Endothelial cell of umbilical vein (primary cell): Measurements from ENCODE around the gene PLA2G4E. TPM values are rescaled to one million over a fixed set of nuclear protein-coding genes. Genes with fewer than 3 reads are reported as not detected.

ENCODE experiments used
- BruUV-seq: library from RNA; stranded (reverse); fragments of 400-500 nt; replicated peaks from 2 replicates; lab custom pipeline; 2021; lab: Mats Ljungman, UMichigan
- CTCF ChIA-PET: fragments of 300-600, 350-600 bp; sonication (Branson Sonifier 250); formaldehyde crosslinking; loops from one replicate; lab custom pipeline; 2021; ENCODE audit warnings: antibody characterized with exemption, inconsistent platforms; lab: Charles Lee
- POLR2A ChIA-PET: fragments of 300-600, 350-600 bp; sonication (Branson Sonifier 250); formaldehyde crosslinking; loops from one replicate; lab custom pipeline; 2021; ENCODE audit warnings: antibody characterized with exemption, inconsistent platforms; lab: Charles Lee
- DNase-seq: peaks from one replicate; pipeline ENCODE4 v3.0.0-alpha.2; 2011; ENCODE audit warnings: low read depth, low spot score
- FAIRE-seq: peaks from 2 replicates; lab custom pipeline; 2011; peaks lifted over from hg19 to GRCh38; lab: Jason Lieb, UNC
- H2AFZ ChIP-seq: 2 replicates; pipeline ENCODE4 v1.6.0; 2012; ENCODE audit warnings: low read depth, low read length, control low read depth, inconsistent platforms
- H3K27ac ChIP-seq: 2 replicates; pipeline ENCODE4 v1.5.1; 2011; ENCODE audit warnings: low read depth, mild to moderate bottlenecking, control low read depth, low read length, moderate library complexity; ENCODE audit not compliant: insufficient read depth
- H3K27me3 ChIP-seq, 2 experiments: 2 replicates each; pipeline versions ENCODE4 v1.6.0 to v1.6.1; 2011; ENCODE audit warnings: low read length in 2 of 2, mixed read lengths in 1 of 2; ENCODE audit not compliant: control insufficient read depth in 2 of 2, insufficient read depth in 2 of 2
- H3K36me3 ChIP-seq, 2 experiments: 2 replicates in 1 of 2; 3 replicates in 1 of 2; pipeline ENCODE4 v1.5.1; 2011; ENCODE audit warnings: low read length in 2 of 2, mild to moderate bottlenecking in 1 of 2, moderate library complexity in 1 of 2; ENCODE audit not compliant: control insufficient read depth in 2 of 2, insufficient read depth in 2 of 2; ENCODE audit errors: extremely low read depth in 1 of 2
- H3K4me1 ChIP-seq: 3 replicates; pipeline ENCODE4 v1.5.1; 2011; ENCODE audit warnings: mild to moderate bottlenecking, low read length; ENCODE audit not compliant: control insufficient read depth, insufficient read depth; ENCODE audit errors: extremely low read depth
- H3K4me2 ChIP-seq: 2 replicates; pipeline ENCODE4 v1.6.1; 2011; ENCODE audit warnings: low read length, control low read depth, mixed read lengths; ENCODE audit not compliant: insufficient read depth
- H3K4me3 ChIP-seq, 3 experiments: fragments of 200-600 bp in 1 of 3; sonication (generic), shearing (Covaris generic) in 1 of 3; replicated peaks in 1 of 3; 2 replicates each; pipeline ENCODE4 v1.5.1; 2011 to 2016; ENCODE audit warnings: control low read depth in 3 of 3, low read length in 3 of 3, mild to moderate bottlenecking in 2 of 3, inconsistent platforms in 1 of 3, low read depth in 1 of 3, moderate library complexity in 1 of 3; ENCODE audit not compliant: insufficient read depth in 1 of 3
- H3K79me2 ChIP-seq: 2 replicates; pipeline ENCODE4 v1.6.0; 2012; ENCODE audit warnings: low read length, inconsistent platforms; ENCODE audit not compliant: control insufficient read depth, insufficient read depth
- H3K9ac ChIP-seq: replicated peaks from 2 replicates; pipeline ENCODE3; 2011; ENCODE audit warnings: low read length, control low read depth; ENCODE audit not compliant: insufficient read depth; ENCODE audit errors: extremely low read depth
- H3K9me1 ChIP-seq: replicated peaks from 3 replicates; pipeline ENCODE4 v1.6.0; 2011; ENCODE audit warnings: mild to moderate bottlenecking, low read length; ENCODE audit not compliant: control insufficient read depth, insufficient read depth; ENCODE audit errors: extremely low read depth
- H3K9me3 ChIP-seq: replicated peaks from 2 replicates; pipeline ENCODE4 v1.5.1; 2012; ENCODE audit warnings: low read length, inconsistent platforms; ENCODE audit not compliant: control insufficient read depth, insufficient read depth
- H4K20me1 ChIP-seq: replicated peaks from 2 replicates; pipeline ENCODE3; 2011; ENCODE audit warnings: mild to moderate bottlenecking, low read length; ENCODE audit not compliant: control insufficient read depth, insufficient read depth; ENCODE audit errors: extremely low read depth
- CTCF ChIP-seq, 2 donors: IDR thresholded peaks; 1 replicate in 1 of 2; 2 replicates in 1 of 2; pipeline ENCODE4 v1.5.1; 2011; ENCODE audit warnings: low read length in 2 of 2, mild to moderate bottlenecking in 2 of 2, moderate library complexity in 2 of 2, control low read depth in 1 of 2, inconsistent platforms in 1 of 2, low read depth in 1 of 2; ENCODE audit not compliant: insufficient read depth in 1 of 2; ENCODE audit errors: extremely low read depth in 1 of 2
- EZH2 ChIP-seq: IDR thresholded peaks from 2 replicates; pipeline ENCODE4 v1.6.1; 2012; ENCODE audit warnings: borderline replicate concordance, low read depth, mild to moderate bottlenecking, moderate library complexity, low read length, inconsistent platforms; ENCODE audit not compliant: severe bottlenecking
- FOS ChIP-seq: IDR thresholded peaks from 2 replicates; pipeline ENCODE4 v1.6.1; 2011; ENCODE audit warnings: mild to moderate bottlenecking, low read length, moderate library complexity, borderline replicate concordance; ENCODE audit not compliant: insufficient read depth
- GATA2 ChIP-seq: IDR thresholded peaks from 2 replicates; pipeline ENCODE4 v1.7.0; 2011; ENCODE audit warnings: low read depth, mild to moderate bottlenecking, moderate library complexity, mixed read lengths, low read length; ENCODE audit not compliant: insufficient read length, insufficient read depth
- JUN ChIP-seq: IDR thresholded peaks from 2 replicates; pipeline ENCODE4 v1.6.1; 2011; ENCODE audit warnings: borderline replicate concordance, low read depth; ENCODE audit not compliant: insufficient read length, insufficient read depth
- MAX ChIP-seq: IDR thresholded peaks from 2 replicates; pipeline ENCODE4 v1.6.1; 2011; ENCODE audit not compliant: insufficient read depth, insufficient read length
- MYC ChIP-seq: IDR thresholded peaks from one replicate; pipeline ENCODE4 v1.6.1; 2011; ENCODE audit warnings: mild to moderate bottlenecking, low read depth, low read length
- POLR2A ChIP-seq: IDR thresholded peaks from 2 replicates; pipeline ENCODE4 v1.6.1; 2012; ENCODE audit warnings: low read depth, mild to moderate bottlenecking, control low read depth, low read length
- POLR2AphosphoS5 ChIP-seq: IDR thresholded peaks from 2 replicates; pipeline ENCODE4 v1.6.1; 2012; ENCODE audit warnings: low read depth, mild to moderate bottlenecking, control low read depth, low read length, moderate library complexity; ENCODE audit not compliant: insufficient read depth
- dilution Hi-C: fragments of 300-500 bp; cut with MboI; formaldehyde crosslinking; loops from one replicate; pipeline ENCODE4 v1.15.0; 2019; ENCODE audit warnings: low sequenced_read_pairs; ENCODE audit not compliant: extremely low pct_ligation_motif_present
- intact Hi-C: fragments of 100-400 bp; cut with micrococcal nuclease; formaldehyde crosslinking; loops from one replicate; pipeline ENCODE4 v1.10.0; 2022
- polyA plus RNA-seq, 4 experiments: library from polyadenylated mRNA; depleted of rRNA in 3 of 4; stranded (reverse) in 3 of 4; unstranded in 1 of 4; fragments of >200 nt; gene quantifications; 2 replicates each; pipeline versions ENCODE4 v1.2.1 to v1.2.3, GENCODE V29; 2011 to 2012; ENCODE audit warnings: missing spikeins in 1 of 4
- total RNA-seq: library from RNA; stranded (reverse); gene quantifications from 2 replicates; pipeline ENCODE4 v1.2.3, GENCODE V29; 2021

The PLA2G4E gene
- total and polyA plus RNA-seq, 2 donors (not counting 3 experiments of a cell fraction or from before 2014, with no cell fraction given) = not detected

GRCh38 chr15:42027521-42027920 is 6.7 kb upstream of the PLA2G4E start:
- no TSS peak for BruUV-seq
- intact Hi-C loops (no loop called here), dilution Hi-C loops (no loop called here)
- H3K27ac ChIP-seq = no peak overlapping the region
- no peaks in the 10 kb centered on the region for H3K9me1 ChIP-seq
- no peak overlapping the region for H2AFZ ChIP-seq
- no peak overlapping the region for H3K9ac ChIP-seq
- no peaks in the 10 kb centered on the region for H4K20me1 ChIP-seq
- no peaks in the 10 kb centered on the region for H3K36me3 ChIP-seq
- DNase-seq (no peak), FAIRE-seq (no peak)
- no peaks in the 10 kb centered on the region for H3K9me3 ChIP-seq
- TF ChIP-seq FOS = no peak
- no peak for TF ChIP-seq MAX
- no peak for TF ChIP-seq POLR2A
- no peak for TF ChIP-seq CTCF (IDR thresholded peaks at IDR 0.05; ENCODE audit: extremely low read depth in 1 of 2, insufficient read depth in 1 of 2, low read depth in 1 of 2, low read length in 2 of 2)
- TF ChIP-seq EZH2 = no peak
- TF ChIP-seq POLR2AphosphoS5 = no peak
- no peak for TF ChIP-seq JUN
- no peak for TF ChIP-seq MYC
- no peak for TF ChIP-seq GATA2
- ChIA-PET CTCF (no interaction called here), POLR2A (no interaction called here)
- no peak overlapping the region for H3K4me3 ChIP-seq
- no peak overlapping the region for H3K4me2 ChIP-seq
- no peaks in the 10 kb centered on the region for H3K79me2 ChIP-seq
- H3K4me1 ChIP-seq = no peaks in the 10 kb centered on the region
- H3K27me3 ChIP-seq = peaks cover 21 to 28% of the 10 kb centered on the region in 2 experiments
